Right atrium auricular region (tissue), 2 donors: ENCODE results near the gene PTGDS. TPM values are rescaled to one million over a fixed set of nuclear protein-coding genes. Genes with fewer than 3 reads are reported as not detected.

Source experiments
- DNase-seq: peaks from one replicate; pipeline ENCODE4 v3.0.0-alpha.2; 2019; ENCODE audit warnings: low spot score
- H3K27ac ChIP-seq, 2 donors: fragments of 200-600 bp; sonication (generic); 1 replicate in 1 of 2; 2 replicates in 1 of 2; pipeline ENCODE4 v1.5.1; 2016 to 2019
- H3K27me3 ChIP-seq, 2 donors: fragments of 200-600 bp; sonication (generic); one replicate each; pipeline versions ENCODE4 v1.5.1 to v1.6.0; 2017 to 2019
- H3K36me3 ChIP-seq: fragments of 200-600 bp; sonication (generic); one replicate; pipeline ENCODE4 v1.5.1; 2016
- H3K4me1 ChIP-seq, 2 donors: fragments of 200-600 bp; sonication (generic); one replicate each; pipeline versions ENCODE4 v1.5.1 to v1.6.0; 2017 to 2019
- H3K4me3 ChIP-seq, 2 donors: fragments of 200-600 bp; sonication (generic); 1 replicate in 1 of 2; 2 replicates in 1 of 2; pipeline ENCODE4 v1.5.1; 2017 to 2019; ENCODE audit warnings: mild to moderate bottlenecking in 1 of 2, moderate library complexity in 1 of 2
- H3K9me3 ChIP-seq, 2 donors: fragments of 200-600 bp; sonication (generic); one replicate each; pipeline ENCODE4 v1.5.1; 2019
- CTCF ChIP-seq, 2 donors: fragments of 200-600 bp; sonication (generic); IDR thresholded peaks; one replicate each; pipeline ENCODE4 v1.5.1; 2019; ENCODE audit warnings: antibody characterized with exemption in 2 of 2
- total RNA-seq, 2 donors: library from RNA; depleted of rRNA; stranded (reverse); fragments of >200 nt; gene quantifications; one replicate each; pipeline ENCODE4 v1.1.0, GENCODE V29; 2016

PTGDS gene
- total RNA-seq, 2 donors from 2014 or later, result 1,799 to 2,426 TPM

- no peak overlapping the region for H3K4me3 ChIP-seq
- peak overlapping the region; percentile 77 to 81 for H3K27ac ChIP-seq
- no peak for DNase-seq
- no peaks in the 10 kb centered on the region for H3K9me3 ChIP-seq
- H3K36me3 ChIP-seq, result no peaks in the 10 kb centered on the region
- no peaks in the 10 kb centered on the region for H3K27me3 ChIP-seq
- peaks cover 0 to 93% of the 10 kb centered on the region in 2 donors for H3K4me1 ChIP-seq
- no peak for TF ChIP-seq CTCF (IDR thresholded peaks at IDR 0.05)
Measured at GRCh38 chr9:136980669-136981478, 3.6 kb downstream of the PTGDS start.

- H3K4me1 ChIP-seq, result peaks cover 0 to 87% of the 10 kb centered on the region in 2 donors
- H3K27me3 ChIP-seq, result no peaks in the 10 kb centered on the region
- H3K27ac ChIP-seq, result peak overlapping the region; percentile 77 to 81
Measured at GRCh38 chr9:136981588-136982231, 4.4 kb downstream of the PTGDS start.

GRCh38 chr9:136982232-136983051 lies 5.1 kb downstream of the PTGDS start, which contains the start of gene LCNL1:
Gene LCNL1, plus strand, starts transcription at chr9:136982993. Its CDS starts 594 bp downstream, at chr9:136983587.
- Histone ChIP-seq H3K27me3 (no peaks in the 10 kb centered on the region), H3K4me3 (no peak within 1 kb of the TSS), H3K9me3 (no peaks in the 10 kb centered on the region), H3K27ac (peak within 1 kb of the TSS; percentile 77 to 81), H3K36me3 (no peaks in the 10 kb centered on the region), H3K4me1 (peaks cover 0 to 80% of the 10 kb centered on the region in 2 donors)
- DNase-seq, result no peak
- no peak for TF ChIP-seq CTCF (IDR thresholded peaks at IDR 0.05)

More at GRCh38 chr9:136981588-136982231, 4.4 kb downstream of the PTGDS start:
- no peaks in the 10 kb centered on the region for H3K36me3 ChIP-seq
- no peaks in the 10 kb centered on the region for H3K9me3 ChIP-seq
- H3K4me3 ChIP-seq, result no peak overlapping the region
- TF ChIP-seq CTCF (IDR thresholded peaks at IDR 0.05), result peak in 1 of 2 donors; percentile 11
- DNase-seq, result no peak

GRCh38 chr9:136983167-136983566 lies 5.9 kb downstream of the PTGDS start:
- no peaks in the 10 kb centered on the region for H3K36me3 ChIP-seq
- peaks cover 0 to 73% of the 10 kb centered on the region in 2 donors for H3K4me1 ChIP-seq
- no peak overlapping the region for H3K4me3 ChIP-seq
- H3K9me3 ChIP-seq, result no peaks in the 10 kb centered on the region
- H3K27me3 ChIP-seq, result no peaks in the 10 kb centered on the region
- DNase-seq, result no peak
- no peak for TF ChIP-seq CTCF (IDR thresholded peaks at IDR 0.05)
- H3K27ac ChIP-seq, result peak overlapping the region in 1 of 2 donors; percentile 77

GRCh38 chr9:136983656-136984314 lies 6.5 kb downstream of the PTGDS start:
- peak overlapping the region in 1 of 2 donors; percentile 77 for H3K27ac ChIP-seq

More at GRCh38 chr9:136983656-136984314, 6.5 kb downstream of the PTGDS start:
- peaks cover 0 to 71% of the 10 kb centered on the region in 2 donors for H3K4me1 ChIP-seq
- no peaks in the 10 kb centered on the region for H3K36me3 ChIP-seq
- H3K9me3 ChIP-seq, result no peaks in the 10 kb centered on the region
- DNase-seq, result no peak
- no peaks in the 10 kb centered on the region for H3K27me3 ChIP-seq
- no peak overlapping the region for H3K4me3 ChIP-seq
- TF ChIP-seq CTCF (IDR thresholded peaks at IDR 0.05), result no peak
